ENCODE data around the gene ART4.

Gene ART4

DNA sequence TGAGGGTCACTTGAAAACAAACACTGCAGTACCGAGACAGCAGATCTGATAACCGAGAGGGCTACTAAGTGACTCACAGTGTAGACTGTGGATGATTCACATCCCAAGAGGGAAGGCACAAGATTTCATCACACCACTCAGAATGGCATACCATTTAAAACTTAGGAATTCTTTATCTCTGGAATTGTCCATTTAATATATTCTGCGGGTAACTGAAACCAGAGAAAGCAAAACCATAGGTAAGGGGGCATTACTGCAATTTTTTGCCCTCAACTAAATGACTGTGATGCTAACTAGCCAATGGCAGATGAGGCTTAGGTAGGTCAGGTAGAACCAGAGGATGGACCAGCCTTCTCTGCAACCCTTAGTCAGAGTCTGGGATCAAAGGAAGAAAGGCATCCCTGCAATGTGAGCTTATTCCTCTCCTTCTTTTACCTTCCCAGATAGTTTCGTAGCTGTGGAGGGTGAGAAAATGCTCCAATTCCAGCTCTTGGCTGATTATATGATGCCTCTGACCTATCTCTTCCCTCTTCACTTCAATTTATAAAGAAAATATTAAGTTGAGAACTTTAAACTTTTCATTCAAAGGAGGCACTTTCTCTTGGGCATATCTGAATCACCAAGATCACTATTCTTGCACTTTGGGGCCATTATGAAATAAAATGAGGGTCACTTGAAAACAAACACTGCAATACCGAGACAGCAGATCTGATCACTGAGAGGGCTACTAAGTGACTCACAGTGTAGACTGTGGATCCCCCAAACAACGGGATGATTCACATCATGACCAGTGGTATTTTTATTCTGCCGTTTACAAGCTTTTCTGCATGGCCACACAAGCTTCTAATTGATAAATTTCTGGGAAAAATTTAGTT is 6.8 kb downstream of the ART4 start:
- in situ Hi-C loops (cut with HindIII; ENCODE audit: low sequenced_read_pairs) = no loop called here
- peak; percentile 52 for DNase-seq (ENCODE audit: low read depth)
- TF ChIP-seq, protein P1, sequence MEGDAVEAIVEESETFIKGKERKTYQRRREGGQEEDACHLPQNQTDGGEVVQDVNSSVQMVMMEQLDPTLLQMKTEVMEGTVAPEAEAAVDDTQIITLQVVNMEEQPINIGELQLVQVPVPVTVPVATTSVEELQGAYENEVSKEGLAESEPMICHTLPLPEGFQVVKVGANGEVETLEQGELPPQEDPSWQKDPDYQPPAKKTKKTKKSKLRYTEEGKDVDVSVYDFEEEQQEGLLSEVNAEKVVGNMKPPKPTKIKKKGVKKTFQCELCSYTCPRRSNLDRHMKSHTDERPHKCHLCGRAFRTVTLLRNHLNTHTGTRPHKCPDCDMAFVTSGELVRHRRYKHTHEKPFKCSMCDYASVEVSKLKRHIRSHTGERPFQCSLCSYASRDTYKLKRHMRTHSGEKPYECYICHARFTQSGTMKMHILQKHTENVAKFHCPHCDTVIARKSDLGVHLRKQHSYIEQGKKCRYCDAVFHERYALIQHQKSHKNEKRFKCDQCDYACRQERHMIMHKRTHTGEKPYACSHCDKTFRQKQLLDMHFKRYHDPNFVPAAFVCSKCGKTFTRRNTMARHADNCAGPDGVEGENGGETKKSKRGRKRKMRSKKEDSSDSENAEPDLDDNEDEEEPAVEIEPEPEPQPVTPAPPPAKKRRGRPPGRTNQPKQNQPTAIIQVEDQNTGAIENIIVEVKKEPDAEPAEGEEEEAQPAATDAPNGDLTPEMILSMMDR (IDR thresholded peaks at IDR 0.05; ENCODE audit: low read depth, low read length, missing control alignments) = no peak
- H3K4me3 ChIP-seq (ENCODE audit: low read depth, low read length) = no peak overlapping the region

- no peak for DNase-seq (ENCODE audit: low read depth)
- in situ Hi-C loops (cut with HindIII; ENCODE audit: low sequenced_read_pairs) = no loop called here
Measured at GRCh38 chr12:14834509-14834908, 8.8 kb downstream of the ART4 start.

DNA sequence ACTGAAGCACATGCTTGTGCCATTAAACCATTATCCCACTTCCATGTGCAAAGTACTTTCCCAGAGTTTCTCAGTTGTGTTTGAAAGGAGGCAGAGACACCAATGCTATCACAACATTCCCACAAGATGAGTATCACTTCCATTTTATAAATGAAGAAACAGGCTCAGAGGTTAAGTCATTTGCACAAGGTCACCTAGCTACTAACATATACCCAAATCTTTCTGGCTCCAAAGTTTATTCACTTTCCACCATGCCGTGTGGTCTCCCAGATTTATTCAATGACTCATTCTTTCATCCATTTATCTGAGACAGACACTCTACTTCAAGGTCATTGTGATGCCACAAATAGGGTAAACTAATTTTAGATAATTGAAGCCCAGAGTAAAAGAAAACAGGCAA is 9.4 kb downstream of the ART4 start:
- DNase-seq (ENCODE audit: low read depth) = no peak
- in situ Hi-C loops (cut with HindIII; ENCODE audit: low sequenced_read_pairs) = no loop called here
- H3K4me3 ChIP-seq (ENCODE audit: low read depth, low read length) = no peak overlapping the region
- TF ChIP-seq, protein P1 (IDR thresholded peaks at IDR 0.05; ENCODE audit: low read depth, low read length, missing control alignments) = no peak

More at GRCh38 chr12:14834509-14834908, 8.8 kb downstream of the ART4 start:
- TF ChIP-seq, protein P1 (IDR thresholded peaks at IDR 0.05; ENCODE audit: low read depth, low read length, missing control alignments) = no peak
- no peak overlapping the region for H3K4me3 ChIP-seq (ENCODE audit: low read depth, low read length)

DNA sequence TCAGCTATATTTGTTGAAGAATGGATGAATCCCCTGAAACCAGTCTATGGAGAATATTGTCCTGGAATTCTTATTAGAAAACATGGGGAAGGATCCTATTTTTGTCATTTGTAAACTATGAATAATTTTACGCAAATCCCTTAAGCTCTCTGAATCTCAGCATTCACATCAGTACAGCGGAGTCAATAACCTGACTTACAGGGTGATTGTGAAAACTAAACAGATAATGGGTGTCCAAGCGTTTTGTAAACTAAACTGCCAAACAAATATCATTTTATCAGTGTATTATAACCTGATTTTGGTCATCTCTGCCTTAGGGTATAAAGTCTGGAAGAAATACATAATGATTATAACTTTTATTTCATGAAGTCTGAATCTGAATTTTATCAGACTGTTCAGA is 10.0 kb downstream of the ART4 start:
- TF ChIP-seq, protein P1 (IDR thresholded peaks at IDR 0.05; ENCODE audit: low read depth, low read length, missing control alignments) = no peak
- DNase-seq (ENCODE audit: low read depth) = no peak
- in situ Hi-C loops (cut with HindIII; ENCODE audit: low sequenced_read_pairs) = no loop called here
- H3K4me3 ChIP-seq (ENCODE audit: low read depth, low read length) = no peak overlapping the region

DNA sequence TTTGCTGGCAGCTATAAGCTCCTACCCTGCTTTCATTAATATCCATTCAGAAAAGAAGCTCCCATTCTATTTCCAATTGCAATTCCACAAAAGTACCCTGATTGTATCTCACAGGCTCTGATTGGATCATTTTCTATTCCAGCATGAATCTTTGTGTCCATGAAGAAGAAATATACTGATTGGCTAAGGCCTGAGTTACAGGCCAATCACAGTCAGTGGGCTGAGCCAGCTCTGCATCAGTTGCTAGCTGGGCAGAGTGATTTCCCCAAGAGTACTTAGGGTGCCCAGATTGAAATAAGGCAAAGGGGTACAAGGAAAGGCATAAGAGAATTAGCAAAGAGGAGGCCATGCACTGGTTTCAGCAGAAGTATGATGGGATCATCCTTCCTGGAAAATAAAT is 14.4 kb downstream of the ART4 start:
- H3K4me3 ChIP-seq (ENCODE audit: low read depth, low read length) = no peak overlapping the region
- DNase-seq (ENCODE audit: low read depth) = no peak
- in situ Hi-C loops (cut with HindIII; ENCODE audit: low sequenced_read_pairs) = no loop called here
- TF ChIP-seq, protein P1 (IDR thresholded peaks at IDR 0.05; ENCODE audit: low read depth, low read length, missing control alignments) = no peak

DNA sequence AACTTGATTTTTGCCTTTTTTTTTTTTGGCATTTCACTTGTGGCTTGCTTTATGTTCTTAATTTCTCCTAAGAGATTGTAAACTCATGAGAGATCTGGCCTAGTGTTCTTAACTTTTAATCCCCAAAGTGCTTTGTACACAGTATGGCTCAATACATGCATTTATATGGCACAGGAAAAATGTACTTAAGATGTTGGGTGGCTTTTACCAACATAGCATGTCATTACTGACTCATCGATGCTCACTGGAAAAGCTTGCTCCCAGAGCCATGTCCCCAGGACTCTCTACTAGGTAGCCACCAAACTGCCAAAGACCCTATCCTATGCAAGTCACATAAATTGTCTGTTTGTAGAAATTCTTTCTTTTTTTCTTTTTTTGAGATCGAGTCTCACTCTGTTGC is 16.3 kb downstream of the ART4 start:
- no peak for DNase-seq (ENCODE audit: low read depth)
- TF ChIP-seq, protein P1 (IDR thresholded peaks at IDR 0.05; ENCODE audit: low read depth, low read length, missing control alignments) = no peak
- H3K4me3 ChIP-seq (ENCODE audit: low read depth, low read length) = no peak overlapping the region
- in situ Hi-C loops (cut with HindIII; ENCODE audit: low sequenced_read_pairs) = no loop called here
